ENCODE results near the gene CXCL17. TPM values are rescaled to one million over a fixed set of nuclear protein-coding genes. Genes with fewer than 3 reads are reported as not detected.

Gene CXCL17
- total and polyA plus RNA-seq, 7 donors, result 0.05 to 0.11 TPM; not detected in 5

DNA sequence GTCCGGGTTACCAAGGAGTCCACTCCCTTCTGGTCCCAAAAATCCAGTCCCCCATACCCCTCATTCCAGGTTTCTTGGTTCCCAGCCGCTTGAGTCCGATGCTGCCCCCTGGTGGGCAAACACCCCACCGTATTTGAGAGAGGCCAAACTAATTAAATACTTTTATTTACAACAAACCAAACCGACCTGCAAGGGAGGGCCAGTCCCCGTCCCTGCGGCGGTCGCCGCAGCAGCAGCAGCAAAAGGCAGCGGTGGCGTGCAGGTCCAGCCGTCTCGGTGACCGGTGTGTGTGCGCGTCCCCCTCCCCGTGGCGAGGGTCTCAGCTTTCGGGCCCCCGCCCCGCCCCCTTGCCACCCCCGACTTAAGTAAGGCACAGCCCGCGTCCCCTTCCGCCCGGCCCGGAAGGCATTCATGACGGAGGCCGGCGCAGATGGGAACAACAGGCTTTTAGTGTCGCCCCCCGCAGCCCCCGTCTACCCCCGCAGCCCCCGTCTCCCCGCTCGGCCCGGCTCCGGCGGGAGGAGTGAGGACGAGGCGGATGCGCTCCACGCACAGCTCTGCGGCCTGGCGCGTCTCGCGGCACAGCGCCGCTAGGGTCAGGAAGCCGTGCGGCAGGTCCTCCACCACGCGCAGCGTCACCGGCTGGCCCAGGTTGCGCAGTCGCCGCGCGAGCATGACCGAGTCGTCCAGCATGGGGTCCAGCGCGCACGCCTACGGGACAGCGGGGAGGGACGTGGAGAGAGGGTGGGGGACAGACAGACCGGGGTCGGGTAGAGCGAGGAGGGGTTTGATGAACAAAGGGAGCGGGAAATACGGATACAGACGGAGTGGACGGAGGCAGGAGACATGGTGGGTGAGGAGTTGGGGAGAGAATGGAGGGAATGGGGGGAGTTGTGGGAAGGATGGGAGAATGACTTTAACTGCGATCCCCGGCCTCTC, 41.1 kb downstream of the CXCL17 start:
- H3K4me3 ChIP-seq, result peak overlapping the region; percentile 76
- 1 to 6% (median 4%) methylated on average over 59 to 80 of the region's 80 CpGs for WGBS, 3 donors
- peak; percentile 83 to 88 for DNase-seq
- peak; percentile 73 to 77 (median 76) for ATAC-seq
- no peaks in the 10 kb centered on the region for H3K9me3 ChIP-seq
- no peaks in the 10 kb centered on the region for H3K27me3 ChIP-seq (ENCODE audit: insufficient read depth in 3 of 3, low read length in 2 of 3)
- H3K36me3 ChIP-seq (ENCODE audit: insufficient read depth in 1 of 2, low read depth in 1 of 2), result no peaks in the 10 kb centered on the region
- peak; percentile 71 for TF ChIP-seq CTCF (IDR thresholded peaks at IDR 0.05)
- H3K4me1 ChIP-seq, result peaks cover 18% of the 10 kb centered on the region
- H3K27ac ChIP-seq, result peak overlapping the region; percentile 46
- intact Hi-C loops (cut with DNase I), result no loop called here

- intact Hi-C loops (cut with DNase I), result no loop called here
- Histone ChIP-seq H3K4me3 (no peak overlapping the region), H3K27me3 (ENCODE audit: insufficient read depth in 3 of 3, low read length in 2 of 3) (no peaks in the 10 kb centered on the region), H3K4me1 (peaks cover 18% of the 10 kb centered on the region), H3K27ac (no peak overlapping the region), H3K9me3 (no peaks in the 10 kb centered on the region), H3K36me3 (ENCODE audit: insufficient read depth in 1 of 2, low read depth in 1 of 2) (no peaks in the 10 kb centered on the region)
- no peak for DNase-seq
- 98 to 100% (median 100%) methylated on average over 1 of the region's 1 CpG for WGBS, 3 donors
- ATAC-seq, result no peak
- TF ChIP-seq CTCF (IDR thresholded peaks at IDR 0.05), result no peak
Observed at GRCh38 chr19:42400404-42400803, 42.3 kb downstream of the CXCL17 start.

- DNase-seq, result no peak
- no peak for TF ChIP-seq CTCF (IDR thresholded peaks at IDR 0.05)
- 20 to 23% (median 23%) methylated on average over 25 of the region's 25 CpGs for WGBS, 3 donors
- peak in 1 of 4 donors; percentile 6 for ATAC-seq
- Histone ChIP-seq H3K27me3 (ENCODE audit: insufficient read depth in 3 of 3, low read length in 2 of 3) (no peaks in the 10 kb centered on the region), H3K4me1 (peaks cover 17% of the 10 kb centered on the region), H3K9me3 (no peaks in the 10 kb centered on the region), H3K36me3 (ENCODE audit: insufficient read depth in 1 of 2, low read depth in 1 of 2) (no peaks in the 10 kb centered on the region), H3K27ac (peak overlapping the region; percentile 71), H3K4me3 (peak overlapping the region; percentile 77)
- intact Hi-C loops (cut with DNase I), result loop anchor here in 1 of 2 donors (10.0 kb wide), 1 partner anchor 263 kb away; the partner anchor contains the start of gene POU2F2
Observed at GRCh38 chr19:42397263-42398166, 45.2 kb downstream of the CXCL17 start.

- intact Hi-C loops (cut with DNase I), result loop anchor here in 1 of 2 donors (10.0 kb wide), 1 partner anchor 262 kb away; the partner anchor contains the start of gene POU2F2
- TF ChIP-seq CTCF (IDR thresholded peaks at IDR 0.05), result no peak
- WGBS, 3 donors, result 3 to 4% (median 3%) methylated on average over 42 of the region's 42 CpGs
- peak overlapping the region; percentile 71 for H3K27ac ChIP-seq
- peak; percentile 98 for ATAC-seq
- H3K9me3 ChIP-seq, result no peaks in the 10 kb centered on the region
- no peaks in the 10 kb centered on the region for H3K27me3 ChIP-seq (ENCODE audit: insufficient read depth in 3 of 3, low read length in 2 of 3)
- DNase-seq, result peak; percentile 98 to 99
- no peaks in the 10 kb centered on the region for H3K36me3 ChIP-seq (ENCODE audit: insufficient read depth in 1 of 2, low read depth in 1 of 2)
- peak overlapping the region; percentile 77 for H3K4me3 ChIP-seq
- H3K4me1 ChIP-seq, result peaks cover 15% of the 10 kb centered on the region
Observed at GRCh38 chr19:42396381-42397262, 46.1 kb downstream of the CXCL17 start.

All from psoas muscle (tissue), 8 donors.